ENCODE results near the gene STK32A. TPM values are rescaled to one million over a fixed set of nuclear protein-coding genes. Genes with fewer than 3 reads are reported as not detected.
"Not testable (repeated sequence)": the region's sequence is repeated elsewhere in the genome, so short reads cannot be mapped to it uniquely, and the experiment has no call there.

STK32A gene
- 11.3 TPM for total RNA-seq

GRCh38 chr5:147234825-147235635, at the start of gene STK32A:
Gene STK32A (plus strand): TSS chr5:147235026. CDS start chr5:147239635, 4,609 bp downstream.
- peak; percentile 71 for DNase-seq (ENCODE audit: low spot score)

DNA sequence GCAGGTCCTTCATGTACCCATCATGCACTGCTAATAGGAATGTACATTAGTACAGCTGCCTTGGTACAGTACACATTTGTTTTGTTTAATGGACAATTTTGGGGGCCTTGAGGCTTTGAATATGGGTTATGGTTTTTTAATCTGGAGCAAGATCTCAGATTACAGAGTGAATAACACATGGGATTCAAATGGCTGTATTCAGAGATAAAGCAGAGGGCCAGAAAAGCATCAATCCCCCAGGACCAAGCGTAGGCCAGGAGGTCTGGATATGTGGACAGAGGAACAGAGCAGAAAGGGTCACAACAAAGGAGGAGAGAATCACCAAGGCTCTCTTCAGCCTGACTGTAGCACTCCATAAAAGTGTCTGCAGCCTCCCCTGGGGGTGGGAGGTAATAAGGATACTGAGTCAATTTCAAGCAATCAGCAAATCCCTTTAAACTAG, 47.7 kb upstream of the STK32A start:
- DNase-seq (ENCODE audit: low spot score), result no peak

GRCh38 chr5:147188200-147189108, 46.4 kb upstream of the STK32A start:
- DNase-seq (ENCODE audit: low spot score), result peak; percentile 71

DNA sequence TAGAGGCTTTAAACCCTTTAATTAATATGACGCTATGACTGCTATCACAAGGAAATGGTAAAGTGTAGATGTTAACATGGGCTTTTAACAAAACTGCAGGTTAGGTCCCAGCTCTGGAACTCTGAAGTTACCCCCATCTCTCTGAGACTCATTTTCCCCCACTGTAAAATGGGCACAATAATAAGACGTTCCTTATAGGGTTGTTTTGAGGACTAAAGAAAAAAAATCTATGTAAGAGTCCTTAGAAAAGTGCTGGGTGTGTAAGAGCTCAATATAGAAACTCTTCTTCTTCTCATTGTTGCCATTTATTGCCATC, 45.8 kb upstream of the STK32A start:
- DNase-seq (ENCODE audit: low spot score), result no peak

DNA sequence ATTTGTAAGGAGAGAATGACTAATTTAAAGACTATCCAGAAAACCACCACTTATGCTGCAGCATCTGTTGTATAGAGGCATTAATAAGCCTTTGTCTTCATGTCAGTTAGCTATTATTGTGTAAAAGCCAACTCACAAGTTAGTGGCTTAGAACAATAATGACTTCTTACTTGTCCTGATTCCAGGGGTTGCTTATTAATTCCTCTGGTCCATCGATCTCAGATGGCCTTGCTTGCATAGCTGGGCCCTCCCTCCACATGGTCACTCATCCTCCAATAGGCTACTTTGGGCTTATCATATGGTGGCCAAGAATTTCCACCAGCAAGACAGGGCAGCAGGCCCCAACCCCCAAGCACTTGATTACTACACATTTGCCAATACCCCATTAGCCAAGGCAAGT, 44.5 kb upstream of the STK32A start:
- DNase-seq (ENCODE audit: low spot score), result peak; percentile 79

GRCh38 chr5:147193123-147193522, 41.7 kb upstream of the STK32A start:
- DNase-seq (ENCODE audit: low spot score), result no peak

- no peak for DNase-seq (ENCODE audit: low spot score)
These were observed 34.8 kb upstream of the STK32A start for GRCh38 chr5:147200004-147200403.

GRCh38 chr5:147203213-147203612, 31.6 kb upstream of the STK32A start:
- DNase-seq (ENCODE audit: low spot score), result no peak

DNA sequence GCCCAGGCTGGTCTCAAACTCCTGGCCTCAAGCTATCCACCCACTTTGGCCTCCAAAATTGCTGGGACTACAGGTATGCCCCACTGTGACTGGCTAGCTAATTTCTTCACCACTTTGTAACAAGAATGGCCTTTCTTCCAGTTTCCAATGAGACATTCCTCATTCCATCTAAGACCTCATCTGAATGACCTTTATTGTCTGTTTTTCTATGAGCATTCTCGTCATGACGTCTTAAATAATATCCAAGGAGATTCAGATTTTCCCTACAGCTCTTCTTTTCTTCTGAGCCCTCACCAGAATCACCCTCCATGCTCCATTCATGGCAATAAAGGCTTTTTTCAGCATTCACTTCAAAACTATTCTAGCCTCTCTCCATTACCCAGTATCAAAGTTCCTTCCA, 30.2 kb upstream of the STK32A start:
- no peak for DNase-seq (ENCODE audit: low spot score)

GRCh38 chr5:147208134-147208533, 26.7 kb upstream of the STK32A start:
- no peak for DNase-seq (ENCODE audit: low spot score)

DNA sequence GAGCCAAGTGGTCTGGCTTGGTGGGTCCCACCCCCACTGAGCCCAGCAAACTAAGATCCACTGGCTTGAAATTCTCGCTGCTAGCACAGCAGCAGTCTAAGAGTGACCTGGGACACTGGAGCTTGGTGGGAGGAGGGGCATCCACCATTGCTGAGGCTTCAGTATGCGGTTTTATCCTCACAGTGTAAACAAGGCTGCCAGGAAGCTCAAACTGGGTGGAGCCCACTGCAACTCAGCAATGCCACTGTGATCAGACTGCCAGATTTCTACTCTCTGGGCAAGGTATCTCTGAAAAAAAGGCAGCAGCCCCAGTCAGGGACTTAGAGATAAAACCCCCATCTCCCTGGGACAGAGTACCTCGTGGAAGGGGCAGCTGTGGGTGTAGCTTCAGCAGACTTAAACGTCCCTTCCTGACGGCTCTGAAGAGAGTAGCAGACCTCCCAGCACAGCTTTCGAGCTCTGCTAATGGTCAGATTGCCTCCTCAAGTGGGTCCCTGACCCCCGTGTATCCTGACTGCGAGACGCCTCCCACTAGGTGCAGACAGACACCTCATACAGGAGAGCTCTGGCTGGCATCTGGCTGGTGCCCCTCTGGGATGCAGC, 18.2 kb upstream of the STK32A start:
- peak; percentile 15 for DNase-seq (ENCODE audit: low spot score)

DNA sequence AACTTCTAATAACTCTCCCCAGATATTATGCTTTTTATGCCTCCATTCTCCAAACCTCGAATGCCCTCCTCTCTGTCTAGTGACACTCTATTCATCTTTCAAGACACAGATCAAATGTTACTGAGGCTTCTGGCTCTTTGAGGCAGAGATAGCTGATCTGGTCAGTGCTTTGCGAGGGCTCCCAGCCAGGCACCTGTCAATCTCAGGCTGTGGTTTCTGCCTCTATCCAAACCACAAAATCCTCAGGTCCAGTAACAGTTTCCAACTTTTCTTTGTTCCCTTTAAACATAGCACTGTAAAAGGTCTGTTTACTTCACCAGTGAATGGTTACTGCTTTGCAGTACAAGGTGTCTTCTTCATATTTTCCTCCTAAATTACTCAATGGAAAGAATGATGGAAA, 11.5 kb upstream of the STK32A start:
- no peak for DNase-seq (ENCODE audit: low spot score)

- peak; percentile 47 for DNase-seq (ENCODE audit: low spot score)
These were observed 10.7 kb upstream of the STK32A start for GRCh38 chr5:147223948-147224791.

- DNase-seq (ENCODE audit: low spot score), result no peak
These were observed 8.9 kb upstream of the STK32A start for GRCh38 chr5:147225938-147226337.

DNA sequence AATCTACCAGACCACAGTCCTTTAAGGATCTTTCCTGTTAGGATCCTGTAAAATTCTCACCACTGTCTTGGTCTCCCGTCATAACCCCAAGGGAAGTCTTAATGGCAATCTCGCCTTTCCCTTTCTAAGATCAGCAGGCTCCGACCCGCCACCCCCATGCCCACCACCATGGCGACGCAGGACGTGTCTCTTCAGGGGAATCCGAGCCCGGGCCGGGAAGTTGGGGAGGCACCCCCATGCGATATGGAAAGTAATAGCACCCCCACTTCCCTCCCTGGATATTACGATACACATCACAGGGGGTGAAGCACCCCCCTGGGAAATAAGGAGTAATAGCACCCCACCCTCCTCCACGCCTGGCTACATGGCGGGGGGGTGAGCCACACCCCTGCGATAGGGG, 8.3 kb upstream of the STK32A start:
- DNase-seq (ENCODE audit: low spot score), result no peak

- DNase-seq (ENCODE audit: low spot score), result no peak
These were observed 494 bp upstream of the STK32A start for GRCh38 chr5:147234239-147234824.

GRCh38 chr5:147240266-147240985, 5.6 kb downstream of the STK32A start:
- DNase-seq (ENCODE audit: low spot score), result no peak

DNA sequence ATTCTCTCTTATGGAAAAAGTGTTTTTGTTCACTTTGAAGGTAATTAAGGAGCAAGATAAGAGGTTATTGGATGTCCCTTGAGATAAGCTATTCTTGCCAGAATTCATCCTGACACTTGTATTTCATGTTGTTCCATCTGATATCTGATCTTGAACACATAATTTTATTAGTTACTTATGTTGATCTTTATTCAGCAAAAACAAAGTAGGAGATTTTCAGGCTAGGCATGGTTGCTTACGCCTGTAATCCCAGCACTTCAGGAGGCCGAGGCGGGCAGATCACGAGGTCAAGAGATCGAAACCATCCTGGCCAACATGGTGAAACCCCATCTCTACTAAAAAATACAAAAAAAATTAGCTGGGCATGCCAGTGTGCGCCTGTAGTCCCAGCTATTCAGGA, 8.4 kb downstream of the STK32A start:
- DNase-seq (ENCODE audit: low spot score), result not testable (repeated sequence)

- no peak for DNase-seq (ENCODE audit: low spot score)
These were observed 10.7 kb downstream of the STK32A start for GRCh38 chr5:147245381-147246165.

- DNase-seq (ENCODE audit: low spot score), result no peak
These were observed 13.7 kb downstream of the STK32A start for GRCh38 chr5:147248561-147248960.

Measured in mucosa of gallbladder (tissue), 1 donor.